Central memory CD4-positive, alpha-beta T cell (primary cell): ENCODE measurements around the gene NLGN4X.

Experiments used
- DNase-seq: peaks from one replicate; pipeline ENCODE4 v3.0.0; 2022

The NLGN4X gene

GRCh38 chrX:6151971-6152370, 76.7 kb downstream of the NLGN4X start:
- no peak for DNase-seq

- DNase-seq = no peak
Measured at GRCh38 chrX:6149060-6149872, 79.4 kb downstream of the NLGN4X start.

GRCh38 chrX:6134255-6134654, 94.4 kb downstream of the NLGN4X start:
- no peak for DNase-seq

- no peak for DNase-seq
Measured at GRCh38 chrX:6132970-6133369, 95.7 kb downstream of the NLGN4X start.

- no peak for DNase-seq
Measured at GRCh38 chrX:6131287-6131686, 97.4 kb downstream of the NLGN4X start.

GRCh38 chrX:6129195-6129594, 99.5 kb downstream of the NLGN4X start:
- DNase-seq = no peak

GRCh38 chrX:6120329-6120728, 108.3 kb downstream of the NLGN4X start:
- no peak for DNase-seq

- DNase-seq = no peak
Measured at GRCh38 chrX:6095469-6095868, 133.2 kb downstream of the NLGN4X start.

- DNase-seq = no peak
Measured at GRCh38 chrX:6074532-6074931, 154.1 kb downstream of the NLGN4X start.

GRCh38 chrX:6071731-6072130, 156.9 kb downstream of the NLGN4X start:
- DNase-seq = no peak

GRCh38 chrX:6067600-6067999, 161.1 kb downstream of the NLGN4X start:
- no peak for DNase-seq

GRCh38 chrX:6053141-6053540, 175.5 kb downstream of the NLGN4X start:
- no peak for DNase-seq

- no peak for DNase-seq
Measured at GRCh38 chrX:6052111-6052745, 176.4 kb downstream of the NLGN4X start.

GRCh38 chrX:6049132-6049531, 179.5 kb downstream of the NLGN4X start:
- no peak for DNase-seq

GRCh38 chrX:6041630-6042029, 187.0 kb downstream of the NLGN4X start:
- no peak for DNase-seq

GRCh38 chrX:6029014-6029413, 199.7 kb downstream of the NLGN4X start:
- DNase-seq = no peak

GRCh38 chrX:6026980-6027379, 201.7 kb downstream of the NLGN4X start:
- no peak for DNase-seq

- DNase-seq = no peak
Measured at GRCh38 chrX:6026429-6026828, 202.2 kb downstream of the NLGN4X start.

- no peak for DNase-seq
Measured at GRCh38 chrX:6024204-6024603, 204.5 kb downstream of the NLGN4X start.

GRCh38 chrX:6021316-6022091, 207.2 kb downstream of the NLGN4X start:
- DNase-seq = no peak

GRCh38 chrX:6019076-6019475, 209.6 kb downstream of the NLGN4X start:
- DNase-seq = no peak

GRCh38 chrX:6015423-6015822, 213.2 kb downstream of the NLGN4X start:
- no peak for DNase-seq

GRCh38 chrX:6012357-6012756, 216.3 kb downstream of the NLGN4X start:
- DNase-seq = no peak

GRCh38 chrX:6005856-6006255, 222.8 kb downstream of the NLGN4X start:
- DNase-seq = no peak
